ENCODE measurements around the gene KRT82. TPM values are rescaled to one million over a fixed set of nuclear protein-coding genes. Genes with fewer than 3 reads are reported as not detected.

The KRT82 gene
- total RNA-seq, 3 donors from 2014 or later = not detected

- Histone ChIP-seq H3K4me3 (no peak overlapping the region), H3K36me3 (no peaks in the 10 kb centered on the region), H3K27me3 (no peaks in the 10 kb centered on the region), H3K9me3 (no peaks in the 10 kb centered on the region), H3K27ac (peak overlapping the region; percentile 67 to 81), H3K4me1 (peaks cover 0 to 1% of the 10 kb centered on the region in 2 donors)
- TF ChIP-seq POLR2A (IDR thresholded peaks at IDR 0.05) (no peak), CTCF (IDR thresholded peaks at IDR 0.05) (peak; percentile 44 to 67 (median 53)), POLR2AphosphoS5 (IDR thresholded peaks at IDR 0.05) (no peak)
- peak in 1 of 2 donors; percentile 35 for DNase-seq (ENCODE audit: low spot score in 2 of 2)
- intact Hi-C loops (cut with DNase I; ENCODE audit: low total_unique reads) = no loop called here
These were observed 15.2 kb downstream of the KRT82 start for GRCh38 chr12:52390739-52391617.

GRCh38 chr12:52389313-52390207 lies 16.6 kb downstream of the KRT82 start:
- no peak overlapping the region for H3K4me3 ChIP-seq
- H3K9me3 ChIP-seq = no peaks in the 10 kb centered on the region
- no peaks in the 10 kb centered on the region for H3K27me3 ChIP-seq
- peak overlapping the region; percentile 67 to 81 for H3K27ac ChIP-seq
- TF ChIP-seq POLR2AphosphoS5 (IDR thresholded peaks at IDR 0.05) (peak in 1 of 3 donors; percentile 16), POLR2A (IDR thresholded peaks at IDR 0.05) (no peak)
- H3K4me1 ChIP-seq = no peaks in the 10 kb centered on the region
- no peaks in the 10 kb centered on the region for H3K36me3 ChIP-seq
- intact Hi-C loops (cut with DNase I; ENCODE audit: low total_unique reads) = no loop called here
- DNase-seq (ENCODE audit: low spot score in 2 of 2) = peak in 1 of 2 donors; percentile 70

DNA sequence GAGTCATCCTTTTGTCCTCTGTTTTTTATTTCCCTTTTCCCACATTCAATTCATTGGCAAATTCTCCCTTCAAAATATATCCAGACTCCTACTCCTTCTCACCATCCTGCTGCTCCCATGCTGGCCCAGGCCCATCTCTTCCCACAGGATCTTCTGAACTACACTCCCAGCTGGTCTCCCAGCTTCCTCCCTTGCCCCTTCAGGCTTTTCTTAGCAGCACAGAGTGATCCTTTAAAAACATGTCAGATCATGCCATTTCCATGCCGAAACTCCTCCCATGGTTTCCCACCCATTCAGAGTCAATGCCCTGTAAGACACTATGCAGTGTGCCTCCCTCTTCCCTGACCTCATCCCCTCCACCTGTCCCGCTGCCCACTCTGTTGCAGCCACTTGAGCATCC lies 18.3 kb downstream of the KRT82 start:
- Histone ChIP-seq H3K9me3 (no peaks in the 10 kb centered on the region), H3K27me3 (no peaks in the 10 kb centered on the region), H3K4me1 (no peaks in the 10 kb centered on the region), H3K36me3 (no peaks in the 10 kb centered on the region), H3K27ac (peak overlapping the region in 1 of 2 donors; percentile 38), H3K4me3 (no peak overlapping the region)
- TF ChIP-seq CTCF (IDR thresholded peaks at IDR 0.05) (no peak), POLR2AphosphoS5 (IDR thresholded peaks at IDR 0.05) (no peak), POLR2A (IDR thresholded peaks at IDR 0.05) (no peak)
- peak in 1 of 2 donors; percentile 69 for DNase-seq (ENCODE audit: low spot score in 2 of 2)
- intact Hi-C loops (cut with DNase I; ENCODE audit: low total_unique reads) = no loop called here

DNA sequence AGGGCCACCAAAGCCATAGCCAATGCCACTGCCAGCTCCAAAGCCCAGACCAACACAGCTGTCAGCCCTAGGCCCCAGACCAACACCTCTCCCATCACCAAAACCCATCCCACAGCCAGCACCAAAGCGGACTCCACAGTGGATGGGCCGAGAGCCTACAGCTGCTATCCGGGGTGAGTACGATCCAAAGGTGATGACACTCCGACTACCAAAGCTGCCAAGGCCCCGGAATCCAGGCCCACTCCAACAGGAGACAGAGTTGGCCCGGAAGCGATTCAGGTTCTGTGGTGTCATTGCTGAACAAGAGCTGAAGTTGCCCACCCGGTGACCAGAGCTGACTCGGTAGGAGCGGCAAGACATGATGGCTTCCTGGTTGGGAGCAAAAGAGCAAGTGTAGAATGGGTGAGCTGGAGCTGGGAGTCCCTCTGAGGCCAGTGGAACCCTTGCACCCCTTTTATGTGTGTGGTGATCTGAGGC lies 20.9 kb downstream of the KRT82 start, which contains the start of gene KRT84:
Gene KRT84, minus strand, starts transcription at position 427 of the 477 bp plus-strand sequence. Its CDS starts 67 bp downstream, at position 360.
- H3K36me3 ChIP-seq = no peaks in the 10 kb centered on the region
- TF ChIP-seq POLR2AphosphoS5 (IDR thresholded peaks at IDR 0.05) (no peak), CTCF (IDR thresholded peaks at IDR 0.05) (no peak), POLR2A (IDR thresholded peaks at IDR 0.05) (no peak)
- H3K4me3 ChIP-seq = no peak within 1 kb of the TSS
- no peaks in the 10 kb centered on the region for H3K27me3 ChIP-seq
- no peaks in the 10 kb centered on the region for H3K9me3 ChIP-seq
- no peaks in the 10 kb centered on the region for H3K4me1 ChIP-seq
- DNase-seq (ENCODE audit: low spot score in 2 of 2) = no peak
- intact Hi-C loops (cut with DNase I; ENCODE audit: low total_unique reads) = no loop called here
- no peak within 1 kb of the TSS for H3K27ac ChIP-seq

DNA sequence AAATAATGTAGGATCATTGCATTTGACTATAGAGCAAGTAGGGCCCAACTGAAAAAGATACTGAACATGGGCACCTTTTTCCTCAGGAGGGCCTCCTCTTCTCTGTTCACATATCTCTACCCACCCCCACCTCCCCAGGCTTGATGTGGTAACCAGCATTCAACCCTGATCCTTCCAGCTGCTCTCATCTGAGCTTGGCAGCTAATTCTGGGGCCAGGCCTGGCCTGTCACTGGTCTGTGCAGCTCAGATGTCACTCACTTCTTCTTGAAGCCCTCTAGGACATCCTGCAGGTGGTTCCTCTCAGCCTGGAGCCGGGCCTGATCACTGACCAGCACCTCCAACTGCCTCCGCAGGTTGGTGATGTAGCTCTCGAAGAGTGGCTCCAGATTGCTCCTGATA lies 22.8 kb downstream of the KRT82 start:
- no peaks in the 10 kb centered on the region for H3K27me3 ChIP-seq
- H3K4me3 ChIP-seq = no peak overlapping the region
- H3K9me3 ChIP-seq = no peaks in the 10 kb centered on the region
- TF ChIP-seq POLR2AphosphoS5 (IDR thresholded peaks at IDR 0.05) (no peak), CTCF (IDR thresholded peaks at IDR 0.05) (no peak)
- H3K36me3 ChIP-seq = no peaks in the 10 kb centered on the region
- DNase-seq (ENCODE audit: low spot score in 2 of 2) = no peak
- H3K27ac ChIP-seq = no peak overlapping the region
- intact Hi-C loops (cut with DNase I; ENCODE audit: low total_unique reads) = no loop called here
- no peaks in the 10 kb centered on the region for H3K4me1 ChIP-seq
